Measurements from ENCODE around the gene GRK5.

The GRK5 gene

GRCh38 chr10:119197921-119198320 lies 9.4 kb upstream of the GRK5 start:
- DNase-seq, result no peak

DNA sequence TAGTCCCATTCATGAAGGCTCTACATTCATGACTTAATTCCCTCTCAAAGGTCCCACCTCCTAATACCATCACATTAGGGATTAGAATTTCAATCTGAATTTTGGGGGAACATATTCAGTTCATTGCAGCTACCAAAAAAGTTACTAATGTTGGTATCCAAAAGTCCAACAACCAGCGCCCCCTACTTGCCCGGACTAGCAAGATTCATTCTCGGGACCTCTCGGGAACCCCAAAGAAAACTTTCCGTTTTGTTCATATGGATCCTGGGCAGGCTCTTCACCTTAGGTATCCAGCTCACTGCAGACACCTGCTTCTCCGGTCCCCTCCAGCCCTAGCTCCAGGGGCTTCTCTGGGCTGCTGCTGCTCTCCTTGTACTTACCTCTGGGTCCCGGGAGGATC lies 8.9 kb upstream of the GRK5 start:
- no peak for DNase-seq

DNA sequence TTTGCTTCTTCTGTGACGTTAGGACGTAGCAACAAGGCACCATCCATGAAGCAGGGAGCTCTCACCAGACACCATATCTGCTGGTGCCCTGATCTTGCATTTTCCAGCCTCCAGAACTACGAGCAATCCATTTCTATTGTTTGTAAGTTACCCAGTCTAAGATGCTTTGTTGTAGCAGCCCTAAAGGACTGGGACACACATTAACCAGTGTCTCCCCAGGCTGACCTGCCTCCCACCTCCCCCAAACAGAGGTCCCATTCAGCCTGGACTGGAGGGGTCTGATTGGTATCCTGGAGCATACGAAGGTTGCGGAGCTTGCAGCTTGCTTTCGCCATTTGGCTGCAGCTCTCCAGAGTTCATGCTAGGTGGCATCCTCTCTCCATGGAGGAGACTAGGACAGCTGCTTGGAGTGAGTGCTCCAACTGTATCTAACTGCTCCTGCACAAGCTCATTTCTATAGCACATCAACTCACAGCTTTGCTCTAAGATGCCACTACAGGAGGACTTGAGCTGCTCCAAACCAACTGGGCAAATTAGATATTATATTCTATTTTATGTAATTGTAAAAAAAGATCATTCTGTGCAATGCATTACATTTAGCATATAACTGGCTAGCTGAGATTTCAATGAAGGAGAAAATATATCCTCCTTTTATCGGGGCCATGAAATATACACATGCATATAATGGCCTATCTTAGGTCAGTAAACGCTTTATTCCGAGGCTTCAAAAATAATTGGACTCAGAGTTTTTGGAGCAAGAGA lies 8.0 kb upstream of the GRK5 start:
- DNase-seq, result peak in 55 of 58 donors; percentile 7 to 91 (median 49)

DNA sequence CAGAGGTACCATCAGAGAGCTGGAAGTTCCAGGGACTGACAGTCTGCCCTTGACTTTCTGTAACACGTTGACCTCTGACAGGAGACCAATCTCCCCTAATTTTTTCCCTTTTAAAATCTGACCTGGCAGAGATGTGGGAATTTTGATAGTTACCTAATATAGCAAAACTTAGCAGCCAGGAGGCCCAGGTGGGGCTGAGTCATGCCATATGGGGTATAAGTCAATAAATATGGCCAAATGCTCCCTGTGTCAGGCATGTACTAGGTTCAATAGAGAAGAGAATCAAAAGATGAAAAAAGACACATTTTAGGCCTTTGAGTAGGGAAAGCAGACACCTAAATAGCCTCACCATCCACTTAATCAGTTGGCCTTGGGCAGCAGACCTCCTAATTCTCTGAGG lies 6.1 kb upstream of the GRK5 start:
- DNase-seq, result no peak

DNA sequence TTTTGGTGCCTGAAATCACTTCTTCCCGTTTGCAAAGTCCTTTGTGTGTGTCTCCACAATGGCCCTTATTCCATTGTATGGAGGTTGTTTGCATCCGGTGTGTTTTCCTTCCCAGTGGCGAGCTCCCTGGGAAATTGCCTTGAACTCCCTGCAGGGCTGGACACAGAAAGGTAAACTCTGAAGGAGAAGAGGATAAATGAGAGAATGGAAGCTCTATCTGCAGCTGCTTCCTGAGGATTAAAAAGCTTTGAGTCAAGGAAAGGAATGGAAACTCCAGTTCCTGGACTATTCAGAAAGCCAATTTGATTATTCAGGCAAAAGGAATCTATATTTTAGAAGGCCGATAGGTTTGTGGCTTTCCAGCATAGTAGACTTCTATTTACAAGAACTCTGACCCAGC lies 4.4 kb upstream of the GRK5 start:
- DNase-seq, result no peak

DNA sequence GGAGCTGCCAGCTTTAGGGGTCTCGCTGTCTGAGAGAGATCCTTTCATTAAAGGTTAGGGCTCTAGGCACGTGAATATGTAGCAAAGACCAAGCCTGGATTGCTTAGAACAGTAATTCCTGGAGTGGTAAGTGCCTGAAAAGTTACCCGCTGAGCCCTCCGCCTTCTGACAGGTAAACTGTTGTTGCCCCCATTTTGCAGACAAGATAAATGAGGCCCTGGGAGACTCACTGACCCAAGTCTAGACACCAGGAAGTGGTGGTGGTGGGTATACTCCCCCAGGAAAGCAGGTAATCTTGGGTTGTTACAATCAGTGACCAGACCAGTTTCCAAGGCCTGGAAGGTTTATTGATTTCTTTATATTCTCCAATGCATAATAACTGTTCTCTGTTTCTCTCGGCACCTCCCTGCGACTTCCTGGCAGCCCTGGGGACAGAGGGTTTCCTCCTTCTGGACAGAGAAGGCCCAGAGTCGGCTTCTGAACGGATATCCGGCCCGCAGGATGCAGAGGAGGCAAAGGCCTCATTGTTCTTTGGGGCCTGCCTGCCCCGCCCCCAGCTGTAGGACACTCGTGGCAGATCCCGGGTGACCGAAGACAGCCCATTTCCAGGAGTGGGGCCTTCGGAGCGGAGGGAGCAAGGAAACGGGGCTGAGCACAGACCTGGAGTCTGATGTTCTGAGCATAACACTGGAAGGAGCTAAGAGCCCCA lies 1.3 kb upstream of the GRK5 start:
- DNase-seq, result peak in 39 of 58 donors; percentile 4 to 58 (median 34)

GRCh38 chr10:119206603-119207365 lies 587 bp upstream of the GRK5 start:
- peak in 52 of 58 donors; percentile 13 to 85 (median 67) for DNase-seq

GRCh38 chr10:119207713-119208552 lies 562 bp downstream of the GRK5 start:
- DNase-seq, result peak in 51 of 58 donors; percentile 6 to 80 (median 49)

DNA sequence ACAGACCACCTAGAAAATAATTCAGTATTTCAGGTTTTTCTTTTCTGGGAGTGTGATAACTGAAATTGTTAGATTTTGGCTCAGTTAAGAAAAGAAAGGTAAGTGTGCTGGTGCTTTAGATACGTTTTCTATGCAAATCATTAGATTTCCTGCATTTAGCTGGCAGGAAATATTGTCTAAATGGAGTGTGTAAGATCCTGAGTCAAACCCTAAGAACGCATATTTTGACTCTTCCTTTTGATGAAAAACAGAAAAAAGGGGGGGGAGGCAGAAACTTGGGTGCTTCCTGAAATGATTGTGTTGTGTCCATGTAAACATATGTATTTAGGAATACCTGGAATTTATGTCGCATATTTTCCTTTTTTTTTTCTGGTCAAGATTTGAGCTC lies 1.2 kb downstream of the GRK5 start:
- no peak for DNase-seq

DNA sequence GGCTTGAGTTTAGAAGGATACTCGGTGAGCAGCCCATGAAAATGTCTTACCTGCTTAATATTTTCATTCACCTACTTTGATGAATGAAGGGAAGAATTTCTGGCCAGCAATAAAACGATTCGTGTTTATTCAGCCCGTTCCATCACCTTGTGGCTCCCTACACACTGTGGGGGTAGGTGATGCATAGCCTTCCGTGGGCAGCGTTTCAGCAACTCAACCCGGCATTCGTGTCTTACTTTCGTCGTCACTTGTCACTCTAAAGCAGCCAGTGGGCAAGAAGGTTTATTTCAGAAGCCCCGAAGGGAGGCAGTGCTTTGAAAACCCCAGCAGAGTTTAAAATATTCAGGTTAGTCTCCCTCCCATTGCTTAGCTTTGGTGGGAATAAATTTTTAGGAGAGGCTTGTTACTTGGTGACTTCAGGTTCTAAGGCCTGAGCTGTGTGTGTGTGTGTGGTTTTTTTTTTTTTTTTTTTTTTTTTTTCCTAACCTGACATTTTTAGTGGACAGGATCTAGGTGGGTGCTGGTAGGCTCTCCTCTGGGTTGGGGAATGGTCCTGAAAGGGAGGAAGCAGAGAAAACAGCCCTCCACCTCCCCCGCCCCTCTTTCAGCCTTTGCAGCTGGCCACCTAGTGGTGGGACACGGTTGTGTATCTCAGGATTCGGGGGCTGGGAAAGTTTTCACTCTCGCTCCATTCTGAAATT lies 1.8 kb downstream of the GRK5 start:
- peak in 48 of 58 donors; percentile 1 to 68 (median 18) for DNase-seq

DNA sequence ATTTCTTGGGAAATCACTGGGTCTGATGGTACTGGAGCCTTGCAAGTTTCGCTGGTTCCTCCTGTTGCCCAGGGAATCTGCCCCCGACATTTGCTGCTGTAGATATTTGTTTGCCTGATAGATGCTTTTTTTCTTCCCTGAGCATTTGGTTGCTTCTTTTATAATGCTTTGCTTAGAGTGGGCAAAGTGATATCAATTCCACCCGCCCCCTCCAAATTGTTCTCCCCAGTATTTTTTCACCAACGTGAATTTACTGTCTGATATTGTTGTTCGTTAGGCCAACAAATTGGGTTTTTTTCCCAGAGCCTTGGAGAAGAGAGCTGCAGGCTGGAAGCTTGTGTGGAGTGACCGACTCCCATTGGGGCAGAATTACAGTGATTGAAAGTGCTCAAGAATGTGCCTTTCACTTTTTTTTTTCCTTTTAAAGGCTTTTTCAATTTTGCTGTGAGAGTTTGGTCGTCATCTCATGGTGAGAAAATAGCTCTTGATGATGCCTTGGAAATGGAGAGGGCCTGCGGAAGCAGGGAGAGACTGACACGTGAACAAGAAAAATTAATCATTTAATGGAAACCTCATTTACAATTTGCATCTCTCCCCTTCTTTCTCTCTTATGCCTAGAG lies 2.5 kb downstream of the GRK5 start:
- DNase-seq, result peak in 2 of 58 donors; percentile 0 to 4

- DNase-seq, result no peak
These were observed 3.3 kb downstream of the GRK5 start for GRCh38 chr10:119210633-119211032.

- DNase-seq, result no peak
These were observed 3.8 kb downstream of the GRK5 start for GRCh38 chr10:119211176-119211575.

DNA sequence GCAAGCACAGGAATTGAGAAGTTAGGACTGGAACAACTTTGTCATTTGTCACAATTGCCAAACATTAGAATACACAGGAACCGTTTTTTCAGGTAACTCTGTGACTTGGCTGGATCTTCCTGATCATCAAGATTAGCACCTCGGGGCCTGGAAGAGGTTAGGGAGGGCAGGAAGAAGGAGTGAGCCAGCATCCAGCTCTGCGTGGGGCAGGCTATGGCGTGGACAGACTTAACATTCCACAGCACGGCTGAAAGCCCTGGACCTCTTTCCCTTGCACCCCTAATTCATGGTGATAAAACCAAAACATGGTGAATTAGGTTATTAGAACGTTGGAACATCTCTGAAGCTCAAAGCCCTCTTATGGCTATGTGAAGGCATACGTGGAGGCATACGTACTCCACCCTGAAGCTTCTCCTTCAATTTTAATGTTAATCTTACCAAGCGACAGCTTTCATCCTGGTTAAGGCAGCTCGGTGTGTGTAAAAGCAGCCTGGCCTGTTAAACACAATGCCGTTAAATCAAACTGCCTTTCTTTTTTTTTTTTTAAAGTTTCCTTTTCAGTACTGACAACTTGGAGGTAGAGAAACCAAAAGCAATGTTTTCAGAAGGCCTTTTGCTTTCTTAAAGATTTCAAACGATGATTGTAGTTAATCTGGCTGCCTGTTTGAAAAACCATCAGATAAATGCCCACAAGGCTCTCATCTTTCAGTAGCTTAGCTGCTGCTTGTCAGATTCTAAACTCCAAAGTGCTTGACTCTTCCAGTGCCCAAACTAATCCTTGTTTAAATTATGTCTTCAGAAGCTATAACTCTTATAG lies 4.5 kb downstream of the GRK5 start:
- no peak for DNase-seq

GRCh38 chr10:119215371-119215770 lies 8.0 kb downstream of the GRK5 start:
- DNase-seq, result no peak

GRCh38 chr10:119216127-119216526 lies 8.8 kb downstream of the GRK5 start:
- no peak for DNase-seq

DNA sequence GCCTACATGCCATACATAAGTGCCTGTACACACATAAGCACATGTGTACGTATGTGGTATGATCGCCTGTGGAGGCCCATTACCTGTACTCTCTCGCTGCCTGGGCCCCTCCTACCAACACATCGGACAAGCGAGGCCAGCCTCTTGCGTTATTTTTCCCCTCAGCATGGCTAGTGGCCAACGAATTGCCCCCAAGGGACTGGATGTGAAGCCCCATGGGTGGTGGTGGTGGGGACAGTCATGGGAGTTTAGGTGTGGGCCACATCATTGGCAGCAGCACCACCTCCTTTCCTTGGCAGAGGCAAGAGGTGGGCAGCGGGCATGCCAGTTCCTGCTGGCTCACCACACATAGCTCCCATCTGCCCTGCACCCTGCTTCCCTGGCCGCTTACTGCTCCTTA lies 10.0 kb downstream of the GRK5 start:
- no peak for DNase-seq

DNA sequence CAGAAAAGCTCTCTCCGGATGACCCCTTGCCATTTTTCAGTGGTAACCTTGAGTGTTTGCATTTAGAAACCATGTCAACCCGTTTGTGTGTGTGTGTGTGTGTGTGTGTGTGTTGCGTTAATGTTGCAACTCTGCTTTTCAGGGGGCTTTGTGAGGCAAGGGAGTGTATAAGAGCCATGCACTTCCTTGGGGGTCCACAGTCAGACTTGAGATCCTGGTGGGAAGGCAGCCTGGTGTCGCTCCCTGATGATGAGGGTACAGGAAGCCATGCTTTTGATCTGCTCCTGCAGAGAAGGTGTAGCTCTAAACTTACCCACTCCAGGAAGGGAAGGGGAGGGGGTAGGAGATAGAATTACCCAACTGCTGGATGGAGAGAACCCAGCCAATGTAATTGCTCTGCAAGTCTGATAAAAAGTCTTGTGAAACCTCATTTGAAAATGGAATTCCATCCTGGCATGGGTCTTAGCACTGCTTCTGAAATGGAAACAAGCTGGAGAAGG lies 10.7 kb downstream of the GRK5 start:
- no peak for DNase-seq

DNA sequence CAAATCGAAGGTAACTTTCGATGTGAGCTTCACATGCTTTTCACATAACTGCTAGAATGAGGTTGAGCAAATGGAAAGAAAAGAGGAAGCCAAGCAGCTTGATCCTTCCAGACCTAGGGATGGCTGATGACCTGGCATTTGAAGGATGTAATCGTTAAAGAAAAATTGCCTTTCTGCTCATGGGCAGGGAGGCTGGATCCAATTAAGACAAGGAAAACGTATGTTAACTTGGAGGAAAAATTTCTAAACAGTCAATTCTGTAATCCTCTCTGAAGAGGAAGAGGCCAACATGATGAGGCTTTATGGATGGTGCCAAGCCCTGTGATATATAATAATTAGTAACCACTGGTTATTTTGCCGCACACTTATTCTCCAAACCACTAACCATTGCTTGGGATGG lies 12.5 kb downstream of the GRK5 start:
- no peak for DNase-seq

Measured in anterior cingulate cortex (tissue), 58 donors.